A673 (cell line): ENCODE results near the gene SSR4. TPM values are rescaled to one million over a fixed set of nuclear protein-coding genes. Genes with fewer than 3 reads are reported as not detected.

Experiments used
- BruUV-seq: library from RNA; stranded (reverse); fragments of 400-500 nt; replicated peaks from 2 replicates; lab custom pipeline; 2021; lab: Mats Ljungman, UMichigan
- CTCF ChIA-PET: fragments of 300-600 bp; sonication (Branson Sonifier 250); formaldehyde crosslinking; loops from one replicate; lab custom pipeline; 2022; ENCODE audit warnings: antibody characterized with exemption; lab: Charles Lee
- POLR2A ChIA-PET: fragments of 300-600 bp; sonication (Branson Sonifier 250); formaldehyde crosslinking; loops from one replicate; lab custom pipeline; 2022; ENCODE audit warnings: antibody characterized with exemption; ENCODE audit not compliant: low non-redundant PET; lab: Charles Lee
- DNase-seq: peaks from one replicate; pipeline ENCODE4 v3.0.0-alpha.2; 2015; ENCODE audit warnings: low spot score
- H3K27ac ChIP-seq: fragments of 200-600 bp; sonication (generic); 2 replicates; pipeline ENCODE4 v1.5.1; 2016; ENCODE audit warnings: mixed run types, low read depth, mild to moderate bottlenecking, mixed read lengths, antibody characterized with exemption, low read length; ENCODE audit not compliant: poor library complexity, severe bottlenecking
- H3K27me3 ChIP-seq: fragments of 200-600 bp; sonication (generic); replicated peaks from 2 replicates; pipeline ENCODE4 v1.6.1; 2017; ENCODE audit warnings: mixed run types, low read depth, mild to moderate bottlenecking, mixed read lengths, antibody characterized with exemption, low read length; ENCODE audit not compliant: insufficient read depth, poor library complexity
- H3K36me3 ChIP-seq: fragments of 200-600 bp; sonication (generic); 2 replicates; pipeline ENCODE4 v1.6.1; 2016; ENCODE audit warnings: mixed run types, mild to moderate bottlenecking, mixed read lengths, antibody characterized with exemption, low read length; ENCODE audit not compliant: insufficient read depth, poor library complexity, severe bottlenecking
- H3K4me1 ChIP-seq: fragments of 200-600 bp; sonication (generic); 2 replicates; pipeline ENCODE4 v1.6.1; 2017; ENCODE audit warnings: mixed run types, mild to moderate bottlenecking, mixed read lengths, antibody characterized with exemption, low read length; ENCODE audit not compliant: insufficient read depth, poor library complexity, severe bottlenecking
- H3K4me3 ChIP-seq: fragments of 200-600 bp; sonication (generic); 2 replicates; pipeline ENCODE4 v1.5.1; 2016; ENCODE audit warnings: low read depth, mixed run types, mild to moderate bottlenecking, mixed read lengths, low read length; ENCODE audit not compliant: poor library complexity, severe bottlenecking
- H3K9me3 ChIP-seq: fragments of 200-600 bp; sonication (generic); 2 replicates; pipeline ENCODE4 v1.6.1; 2016; ENCODE audit warnings: mixed run types, low read depth, mild to moderate bottlenecking, mixed read lengths, antibody characterized with exemption, low read length; ENCODE audit not compliant: poor library complexity, severe bottlenecking
- EZH2 ChIP-seq: fragments of 200-600 bp; sonication (generic); IDR thresholded peaks from 2 replicates; pipeline ENCODE4 v1.6.1; 2017; ENCODE audit warnings: borderline replicate concordance, low read depth, mild to moderate bottlenecking, mixed read lengths, antibody characterized with exemption, low read length; ENCODE audit not compliant: poor library complexity, severe bottlenecking
- intact Hi-C: fragments of 100-400 bp; cut with micrococcal nuclease; formaldehyde crosslinking; loops from one replicate; pipeline ENCODE4 v1.10.0; 2022; ENCODE audit not compliant: unreplicated experiment
- total RNA-seq: library from RNA; stranded (reverse); gene quantifications from 2 replicates; pipeline ENCODE4 v1.2.3, GENCODE V29; 2021
- TF ChIP-seq, protein P1 (sequence below): fragments of 300-800, 200-600 bp; sonication (generic); conservative IDR thresholded peaks from 2 replicates; pipeline ENCODE4 v1.5.1; 2017; ENCODE audit warnings: low read depth, mild to moderate bottlenecking, antibody characterized with exemption, low read length, moderate library complexity, mixed read lengths

SSR4 gene
- total RNA-seq, 1 experiment from 2014 or later: 214 TPM

DNA sequence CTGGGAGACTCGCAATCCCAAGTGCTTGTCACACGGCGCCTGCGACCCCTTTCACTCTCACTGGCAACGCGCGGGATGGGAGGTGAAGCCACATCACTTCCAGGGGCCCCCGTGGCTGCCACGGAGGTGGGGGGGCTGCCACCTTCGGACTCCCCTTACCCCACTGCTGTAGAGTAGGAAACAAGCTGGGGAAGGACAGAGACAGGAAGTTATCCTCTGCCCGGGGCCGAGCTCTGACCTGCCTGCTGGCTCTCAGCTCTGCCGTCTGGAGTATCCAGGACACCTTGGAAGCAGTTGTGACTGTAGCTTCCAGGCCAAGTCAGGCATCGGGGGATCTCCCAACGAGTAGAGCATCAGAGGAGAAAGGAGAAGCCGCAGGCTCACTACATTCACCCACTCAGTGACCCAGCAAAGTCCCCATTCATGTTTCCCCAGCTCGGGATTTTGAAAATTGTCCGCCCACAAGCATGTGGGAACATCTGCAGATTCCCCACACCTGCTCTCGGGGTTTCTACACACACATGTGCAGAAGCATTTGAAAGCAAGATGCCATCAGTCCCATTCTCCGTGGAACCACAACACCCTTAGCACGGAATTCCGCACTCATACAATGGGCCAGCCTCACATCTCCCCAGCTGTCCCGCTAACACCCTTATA lies 25.0 kb downstream of the SSR4 start:
- CTCF ChIA-PET: no interaction called here
- peak overlapping the region; percentile 50 for H3K27ac ChIP-seq
- intact Hi-C loops: no loop called here

DNA sequence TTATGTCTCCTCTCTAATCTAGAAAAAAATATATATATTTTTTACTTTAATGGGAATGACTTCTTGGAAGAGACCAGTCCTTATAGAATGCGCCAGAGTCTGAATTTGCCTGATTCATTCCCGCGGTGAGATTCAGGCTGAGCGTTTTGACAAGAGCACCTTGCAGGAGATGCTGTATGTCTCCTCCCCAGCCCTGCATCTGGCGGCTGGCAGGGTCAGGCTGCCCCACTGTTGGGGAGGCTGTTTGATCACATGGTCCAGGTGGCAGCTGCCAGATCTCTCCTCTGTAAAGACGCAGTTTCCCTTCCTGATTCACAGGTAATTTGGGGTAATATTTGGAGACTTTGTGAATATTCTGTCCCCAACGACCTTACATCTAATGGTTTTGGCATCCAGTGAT lies 26.1 kb downstream of the SSR4 start:
- no TSS peak for BruUV-seq
- POLR2A ChIA-PET: no interaction called here
- Histone ChIP-seq H3K27ac (no peak overlapping the region), H3K9me3 (no peaks in the 10 kb centered on the region), H3K4me1 (no peaks in the 10 kb centered on the region), H3K4me3 (no peak overlapping the region), H3K27me3 (no peaks in the 10 kb centered on the region), H3K36me3 (no peaks in the 10 kb centered on the region)
- CTCF ChIA-PET: no interaction called here
- TF ChIP-seq EZH2: no peak
- TF ChIP-seq, protein P1, sequence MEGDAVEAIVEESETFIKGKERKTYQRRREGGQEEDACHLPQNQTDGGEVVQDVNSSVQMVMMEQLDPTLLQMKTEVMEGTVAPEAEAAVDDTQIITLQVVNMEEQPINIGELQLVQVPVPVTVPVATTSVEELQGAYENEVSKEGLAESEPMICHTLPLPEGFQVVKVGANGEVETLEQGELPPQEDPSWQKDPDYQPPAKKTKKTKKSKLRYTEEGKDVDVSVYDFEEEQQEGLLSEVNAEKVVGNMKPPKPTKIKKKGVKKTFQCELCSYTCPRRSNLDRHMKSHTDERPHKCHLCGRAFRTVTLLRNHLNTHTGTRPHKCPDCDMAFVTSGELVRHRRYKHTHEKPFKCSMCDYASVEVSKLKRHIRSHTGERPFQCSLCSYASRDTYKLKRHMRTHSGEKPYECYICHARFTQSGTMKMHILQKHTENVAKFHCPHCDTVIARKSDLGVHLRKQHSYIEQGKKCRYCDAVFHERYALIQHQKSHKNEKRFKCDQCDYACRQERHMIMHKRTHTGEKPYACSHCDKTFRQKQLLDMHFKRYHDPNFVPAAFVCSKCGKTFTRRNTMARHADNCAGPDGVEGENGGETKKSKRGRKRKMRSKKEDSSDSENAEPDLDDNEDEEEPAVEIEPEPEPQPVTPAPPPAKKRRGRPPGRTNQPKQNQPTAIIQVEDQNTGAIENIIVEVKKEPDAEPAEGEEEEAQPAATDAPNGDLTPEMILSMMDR: no peak
- DNase-seq: no peak
- intact Hi-C loops: no loop called here

More for the DNA sequence above, 25.0 kb downstream of the SSR4 start:
- Histone ChIP-seq H3K27me3 (no peaks in the 10 kb centered on the region), H3K9me3 (no peaks in the 10 kb centered on the region), H3K4me1 (no peaks in the 10 kb centered on the region), H3K4me3 (peak overlapping the region; percentile 41), H3K36me3 (no peaks in the 10 kb centered on the region)
- BruUV-seq: no TSS peak
- DNase-seq: no peak
- TF ChIP-seq, protein P1: no peak
- TF ChIP-seq EZH2: no peak
- POLR2A ChIA-PET: interaction anchor here (0.6 kb wide), 2 partner anchors 148 to 638 kb away, joined by 3 to 4 read pairs; no protein-coding TSS in a partner anchor

DNA sequence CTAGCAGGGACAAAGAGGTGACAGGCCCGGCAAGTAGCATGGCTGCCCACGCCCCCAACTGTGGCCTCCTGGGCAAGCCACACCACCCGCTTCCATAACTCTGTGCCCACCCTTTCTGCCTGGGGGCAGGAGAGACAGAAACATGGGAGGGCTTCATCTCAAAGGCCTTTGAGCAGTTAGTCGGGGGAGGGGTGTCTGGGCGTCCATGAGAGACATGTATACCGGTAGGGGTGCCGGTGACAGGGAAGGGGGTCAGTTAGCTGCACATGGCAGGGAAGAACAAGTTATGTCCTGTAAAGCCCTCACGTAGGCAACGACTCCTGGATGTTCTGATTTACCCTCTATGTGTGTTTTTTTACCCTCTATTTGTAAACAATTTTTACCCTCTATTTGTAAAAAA lies 26.6 kb downstream of the SSR4 start:
- H3K27me3 ChIP-seq: no peaks in the 10 kb centered on the region
- no peak overlapping the region for H3K4me3 ChIP-seq
- no peak for TF ChIP-seq EZH2
- TF ChIP-seq, protein P1: no peak
- intact Hi-C loops: no loop called here
- H3K27ac ChIP-seq: no peak overlapping the region
- BruUV-seq: no TSS peak
- CTCF ChIA-PET: no interaction called here
- no peaks in the 10 kb centered on the region for H3K4me1 ChIP-seq
- no peak for DNase-seq
- no peaks in the 10 kb centered on the region for H3K9me3 ChIP-seq
- no peaks in the 10 kb centered on the region for H3K36me3 ChIP-seq
- POLR2A ChIA-PET: no interaction called here
